Measurements from ENCODE around the gene CEMIP. TPM values are rescaled to one million over a fixed set of nuclear protein-coding genes. Genes with fewer than 3 reads are reported as not detected.

CEMIP gene
- total and polyA plus RNA-seq, 2 experiments from 2014 or later = 2.3 to 4.4 TPM

DNA sequence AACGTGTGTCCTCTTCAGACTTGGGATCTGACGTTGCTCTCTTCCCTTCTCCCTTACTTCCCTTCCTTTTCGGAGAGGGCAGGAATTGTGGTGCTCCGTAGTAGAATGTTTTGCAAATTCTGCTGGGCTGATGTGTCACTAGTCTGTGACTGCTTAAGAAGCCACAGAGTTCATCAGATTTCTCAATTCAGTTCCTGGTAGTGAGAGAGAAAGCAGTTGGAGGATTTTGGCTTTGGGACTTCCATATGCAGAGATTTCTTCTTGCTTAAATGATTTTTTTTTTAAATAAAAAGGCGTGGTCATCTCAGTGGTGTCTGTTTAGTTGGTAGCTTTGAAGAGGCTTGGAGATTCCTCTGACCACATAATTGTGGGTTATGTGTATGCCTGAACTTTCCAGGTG is 10.1 kb downstream of the CEMIP start:
- no peak overlapping the region for H3K4me3 ChIP-seq
- no peaks in the 10 kb centered on the region for H3K9me3 ChIP-seq (ENCODE audit: low read depth)
- no peak overlapping the region for H3K27ac ChIP-seq
- H3K79me2 ChIP-seq = no peaks in the 10 kb centered on the region
- no peak for TF ChIP-seq EZH2phosphoT487 (IDR thresholded peaks at IDR 0.05; ENCODE audit: low read depth, severe bottlenecking, unreplicated experiment)
- TF ChIP-seq, protein P1, sequence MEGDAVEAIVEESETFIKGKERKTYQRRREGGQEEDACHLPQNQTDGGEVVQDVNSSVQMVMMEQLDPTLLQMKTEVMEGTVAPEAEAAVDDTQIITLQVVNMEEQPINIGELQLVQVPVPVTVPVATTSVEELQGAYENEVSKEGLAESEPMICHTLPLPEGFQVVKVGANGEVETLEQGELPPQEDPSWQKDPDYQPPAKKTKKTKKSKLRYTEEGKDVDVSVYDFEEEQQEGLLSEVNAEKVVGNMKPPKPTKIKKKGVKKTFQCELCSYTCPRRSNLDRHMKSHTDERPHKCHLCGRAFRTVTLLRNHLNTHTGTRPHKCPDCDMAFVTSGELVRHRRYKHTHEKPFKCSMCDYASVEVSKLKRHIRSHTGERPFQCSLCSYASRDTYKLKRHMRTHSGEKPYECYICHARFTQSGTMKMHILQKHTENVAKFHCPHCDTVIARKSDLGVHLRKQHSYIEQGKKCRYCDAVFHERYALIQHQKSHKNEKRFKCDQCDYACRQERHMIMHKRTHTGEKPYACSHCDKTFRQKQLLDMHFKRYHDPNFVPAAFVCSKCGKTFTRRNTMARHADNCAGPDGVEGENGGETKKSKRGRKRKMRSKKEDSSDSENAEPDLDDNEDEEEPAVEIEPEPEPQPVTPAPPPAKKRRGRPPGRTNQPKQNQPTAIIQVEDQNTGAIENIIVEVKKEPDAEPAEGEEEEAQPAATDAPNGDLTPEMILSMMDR (IDR thresholded peaks at IDR 0.05; ENCODE audit: poor library complexity) = no peak
- no peak for TF ChIP-seq EZH2 (IDR thresholded peaks at IDR 0.05; ENCODE audit: borderline replicate concordance)
- no peak for DNase-seq (ENCODE audit: low spot score)
- H3K4me1 ChIP-seq (ENCODE audit: insufficient read depth) = no peaks in the 10 kb centered on the region
- H3K9me2 ChIP-seq (replicated peaks; ENCODE audit: insufficient read depth) = no peaks in the 10 kb centered on the region
- H3K4me2 ChIP-seq = no peak overlapping the region
- H4K20me1 ChIP-seq (ENCODE audit: insufficient read depth, poor library complexity, severe bottlenecking) = no peaks in the 10 kb centered on the region
- no peak overlapping the region for H2AFZ ChIP-seq
- no peaks in the 10 kb centered on the region for H3K36me3 ChIP-seq (replicated peaks; ENCODE audit: insufficient read depth, low read depth)
- WGBS (ENCODE audit: low lambda C conversion rate, missing lambda C conversion rate) = 81% methylated on average over 5 of the region's 5 CpGs
- no peaks in the 10 kb centered on the region for H3K27me3 ChIP-seq

DNA sequence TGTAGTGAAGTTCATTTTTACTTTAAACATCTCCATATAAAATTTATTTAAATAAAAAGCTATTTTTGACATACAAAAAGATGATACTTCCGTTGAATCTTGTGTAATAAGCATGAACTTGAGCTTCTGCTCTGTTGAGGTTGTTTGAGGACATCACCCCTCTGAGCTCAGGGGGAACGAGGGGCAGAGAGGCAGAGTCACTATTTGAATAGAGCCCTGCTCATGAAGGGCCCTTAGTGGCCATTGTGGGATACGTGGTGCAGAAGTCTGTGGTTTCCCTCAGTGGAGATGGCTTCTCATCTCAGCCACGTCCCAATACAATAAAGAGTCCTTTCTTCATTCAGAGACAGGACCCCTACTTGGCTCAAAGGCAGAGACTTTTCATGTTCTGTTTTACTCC is 10.6 kb downstream of the CEMIP start:
- H3K27ac ChIP-seq = no peak overlapping the region
- TF ChIP-seq EZH2phosphoT487 (IDR thresholded peaks at IDR 0.05; ENCODE audit: low read depth, severe bottlenecking, unreplicated experiment) = no peak
- no peak overlapping the region for H3K4me2 ChIP-seq
- no peaks in the 10 kb centered on the region for H4K20me1 ChIP-seq (ENCODE audit: insufficient read depth, poor library complexity, severe bottlenecking)
- no peaks in the 10 kb centered on the region for H3K9me2 ChIP-seq (replicated peaks; ENCODE audit: insufficient read depth)
- 79% methylated on average over 4 of the region's 4 CpGs for WGBS (ENCODE audit: low lambda C conversion rate, missing lambda C conversion rate)
- no peaks in the 10 kb centered on the region for H3K4me1 ChIP-seq (ENCODE audit: insufficient read depth)
- H3K4me3 ChIP-seq = no peak overlapping the region
- DNase-seq (ENCODE audit: low spot score) = no peak
- H3K36me3 ChIP-seq (replicated peaks; ENCODE audit: insufficient read depth, low read depth) = no peaks in the 10 kb centered on the region
- no peaks in the 10 kb centered on the region for H3K27me3 ChIP-seq
- H3K9me3 ChIP-seq (ENCODE audit: low read depth) = no peaks in the 10 kb centered on the region
- H2AFZ ChIP-seq = no peak overlapping the region
- no peaks in the 10 kb centered on the region for H3K79me2 ChIP-seq

DNA sequence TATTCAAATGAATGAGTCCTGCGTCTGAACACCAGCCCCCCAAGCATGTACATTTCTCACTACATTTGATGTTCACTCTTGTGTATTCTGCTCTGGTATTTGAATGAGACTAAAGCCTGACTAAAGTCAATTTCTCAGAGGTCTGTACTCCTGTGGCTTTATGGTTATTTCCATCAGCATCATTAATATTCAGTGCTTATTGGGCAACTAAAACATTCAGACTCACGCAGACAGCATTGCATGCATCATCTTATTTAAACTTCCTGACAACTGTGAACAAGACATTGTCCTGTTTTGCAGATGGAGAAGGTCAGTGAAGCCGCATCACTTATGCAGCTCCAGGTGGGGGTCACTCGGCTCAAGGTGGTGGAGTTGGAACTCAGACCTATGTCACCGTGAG is 11.1 kb downstream of the CEMIP start:
- Histone ChIP-seq H3K27me3 (no peaks in the 10 kb centered on the region), H3K4me1 (ENCODE audit: insufficient read depth) (no peaks in the 10 kb centered on the region), H3K4me3 (no peak overlapping the region), H2AFZ (no peak overlapping the region), H3K27ac (no peak overlapping the region), H3K4me2 (no peak overlapping the region), H3K9me3 (ENCODE audit: low read depth) (no peaks in the 10 kb centered on the region), H3K79me2 (no peaks in the 10 kb centered on the region), H3K9me2 (replicated peaks; ENCODE audit: insufficient read depth) (no peaks in the 10 kb centered on the region), H4K20me1 (ENCODE audit: insufficient read depth, poor library complexity, severe bottlenecking) (no peaks in the 10 kb centered on the region), H3K36me3 (replicated peaks; ENCODE audit: insufficient read depth, low read depth) (no peaks in the 10 kb centered on the region)
- TF ChIP-seq, protein P1 (IDR thresholded peaks at IDR 0.05; ENCODE audit: poor library complexity) = no peak
- TF ChIP-seq EZH2 (IDR thresholded peaks at IDR 0.05; ENCODE audit: borderline replicate concordance) (no peak), EZH2phosphoT487 (IDR thresholded peaks at IDR 0.05; ENCODE audit: low read depth, severe bottlenecking, unreplicated experiment) (no peak)
- no peak for DNase-seq (ENCODE audit: low spot score)
- WGBS (ENCODE audit: low lambda C conversion rate, missing lambda C conversion rate) = 93% methylated on average over 5 of the region's 5 CpGs

DNA sequence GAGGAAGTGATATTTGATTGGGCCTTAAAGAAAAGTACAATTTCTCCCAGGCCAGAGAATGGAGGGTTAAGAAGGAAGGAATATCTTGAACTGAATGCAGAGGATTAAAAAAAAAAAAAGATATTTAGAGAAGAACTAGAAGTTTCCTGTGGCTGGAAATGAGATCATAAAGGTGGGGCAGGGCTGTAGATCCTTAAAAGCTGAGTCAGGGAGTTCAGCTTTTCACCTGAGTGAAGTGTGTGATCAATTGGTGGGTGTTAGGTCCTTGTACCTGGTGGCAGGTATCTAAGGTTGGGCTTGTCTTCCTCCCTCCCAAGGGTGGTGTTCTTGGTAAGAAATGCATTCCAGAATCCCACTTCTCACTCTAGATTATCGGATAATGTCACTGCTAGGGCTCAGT is 11.8 kb downstream of the CEMIP start:
- no peaks in the 10 kb centered on the region for H3K9me2 ChIP-seq (replicated peaks; ENCODE audit: insufficient read depth)
- no peak overlapping the region for H2AFZ ChIP-seq
- 100% methylated on average over 1 of the region's 1 CpG for WGBS (ENCODE audit: low lambda C conversion rate, missing lambda C conversion rate)
- H3K4me1 ChIP-seq (ENCODE audit: insufficient read depth) = no peaks in the 10 kb centered on the region
- no peak overlapping the region for H3K4me2 ChIP-seq
- H3K27me3 ChIP-seq = no peaks in the 10 kb centered on the region
- H3K79me2 ChIP-seq = no peaks in the 10 kb centered on the region
- TF ChIP-seq EZH2 (IDR thresholded peaks at IDR 0.05; ENCODE audit: borderline replicate concordance) = no peak
- TF ChIP-seq EZH2phosphoT487 (IDR thresholded peaks at IDR 0.05; ENCODE audit: low read depth, severe bottlenecking, unreplicated experiment) = no peak
- TF ChIP-seq, protein P1 (IDR thresholded peaks at IDR 0.05; ENCODE audit: poor library complexity) = no peak
- H3K27ac ChIP-seq = no peak overlapping the region
- no peaks in the 10 kb centered on the region for H3K9me3 ChIP-seq (ENCODE audit: low read depth)
- no peaks in the 10 kb centered on the region for H4K20me1 ChIP-seq (ENCODE audit: insufficient read depth, poor library complexity, severe bottlenecking)
- H3K4me3 ChIP-seq = no peak overlapping the region
- H3K36me3 ChIP-seq (replicated peaks; ENCODE audit: insufficient read depth, low read depth) = no peaks in the 10 kb centered on the region
- DNase-seq (ENCODE audit: low spot score) = no peak
